HEK293 (cell line): ENCODE data around the gene DTHD1.
A peak's percentile ranks its signal among the peaks of the same experiment; 100 is the strongest.

ENCODE experiments used
- CTCF ChIA-PET: fragments of 350-600 bp; formaldehyde crosslinking; extraction: SDS; loops from one replicate; lab custom pipeline; 2021; ENCODE audit warnings: antibody characterized with exemption; lab: Yijun Ruan, JAX
- POLR2A ChIA-PET: fragments of 300-600 bp; formaldehyde crosslinking; extraction: SDS; loops from one replicate; lab custom pipeline; 2020; ENCODE audit warnings: antibody characterized with exemption, inconsistent platforms; lab: Yijun Ruan, JAX
- H3K27ac ChIP-seq: fragments of 200-500 bp; sonication (Bioruptor generic); 2 replicates; pipeline ENCODE4 v1.5.1; 2014; ENCODE audit warnings: low read depth, low read length, control low read depth, inconsistent platforms; ENCODE audit errors: extremely low read depth
- H3K36me3 ChIP-seq, 2 experiments: fragments of 200-500 bp in 1 of 2; sonication (Bioruptor generic) in 1 of 2; 1 replicate in 1 of 2; 2 replicates in 1 of 2; pipeline ENCODE4 v1.5.1; 2014 to 2017; ENCODE audit warnings: inconsistent platforms in 2 of 2, low read length in 2 of 2; ENCODE audit not compliant: control insufficient read depth in 2 of 2, insufficient read depth in 1 of 2
- H3K4me1 ChIP-seq: fragments of 200-500 bp; sonication (Bioruptor generic); 2 replicates; pipeline ENCODE4 v1.5.1; 2014; ENCODE audit warnings: mild to moderate bottlenecking, low read length, inconsistent platforms; ENCODE audit not compliant: control insufficient read depth, insufficient read depth
- H3K4me3 ChIP-seq: 2 replicates; pipeline ENCODE4 v1.5.1; 2011; ENCODE audit warnings: low read depth, mild to moderate bottlenecking, control low read depth, low read length, moderate library complexity
- H3K9me3 ChIP-seq: fragments of 200-500 bp; sonication (Bioruptor generic); 2 replicates; pipeline ENCODE4 v1.5.1; 2014; ENCODE audit warnings: low read depth, low read length, inconsistent platforms; ENCODE audit not compliant: control insufficient read depth, insufficient read depth
- HOXD13 ChIP-seq: sonication (generic); formaldehyde crosslinking; IDR thresholded peaks from 2 replicates; pipeline ENCODE4 v1.8.0; 2022; ENCODE audit warnings: missing genetic modification reagents, borderline replicate concordance
- KLF1 ChIP-seq: fragments of 450-650 bp; formaldehyde crosslinking; IDR thresholded peaks from 2 replicates; pipeline ENCODE4 v1.5.1; 2016; ENCODE audit warnings: missing biosample characterization, missing genetic modification characterization
- KLF9 ChIP-seq: fragments of 450-650 bp; formaldehyde crosslinking; IDR thresholded peaks from 2 replicates; pipeline ENCODE4 v1.5.1; 2016; ENCODE audit warnings: missing biosample characterization, missing genetic modification characterization, low read depth
- OSR2 ChIP-seq: fragments of 450-650 bp; formaldehyde crosslinking; IDR thresholded peaks from 2 replicates; pipeline ENCODE4 v1.5.1; 2016; ENCODE audit warnings: missing biosample characterization, missing genetic modification characterization
- TCF7L2 ChIP-seq: IDR thresholded peaks from 2 replicates; pipeline ENCODE4 v1.6.1; 2011; ENCODE audit warnings: low read depth, mild to moderate bottlenecking, inconsistent platforms, low read length, moderate library complexity, borderline replicate concordance
- YY2 ChIP-seq: fragments of 450-650 bp; formaldehyde crosslinking; IDR thresholded peaks from 2 replicates; pipeline ENCODE4 v1.5.1; 2016; ENCODE audit warnings: missing biosample characterization, missing genetic modification characterization
- ZBTB7A ChIP-seq: fragments of 450-650 bp; formaldehyde crosslinking; IDR thresholded peaks from 2 replicates; pipeline ENCODE4 v1.5.1; 2016; ENCODE audit warnings: low read depth, missing biosample characterization, missing genetic modification characterization
- ZFP69B ChIP-seq: fragments of 450-650 bp; formaldehyde crosslinking; IDR thresholded peaks from 2 replicates; pipeline ENCODE4 v1.5.1; 2016; ENCODE audit warnings: missing biosample characterization, missing genetic modification characterization
- ZNF140 ChIP-seq: fragments of 450-650 bp; formaldehyde crosslinking; IDR thresholded peaks from 2 replicates; pipeline ENCODE4 v1.5.1; 2016; ENCODE audit warnings: missing biosample characterization, missing genetic modification characterization
- ZNF221 ChIP-seq: fragments of 450-650 bp; formaldehyde crosslinking; IDR thresholded peaks from 2 replicates; pipeline ENCODE4 v1.5.1; 2017; ENCODE audit warnings: missing biosample characterization, missing genetic modification characterization, borderline replicate concordance
- ZNF239 ChIP-seq: fragments of 450-650 bp; formaldehyde crosslinking; IDR thresholded peaks from 2 replicates; pipeline ENCODE4 v1.5.1; 2016; ENCODE audit warnings: missing biosample characterization, missing genetic modification characterization
- ZNF37A ChIP-seq: fragments of 450-650 bp; IDR thresholded peaks from 2 replicates; pipeline ENCODE4 v1.5.1; 2018; ENCODE audit warnings: missing biosample characterization, missing genetic modification characterization
- ZNF391 ChIP-seq: fragments of 450-650 bp; formaldehyde crosslinking; IDR thresholded peaks from 2 replicates; pipeline ENCODE4 v1.5.1; 2016; ENCODE audit warnings: low read depth, missing biosample characterization, missing genetic modification characterization, borderline replicate concordance
- ZNF416 ChIP-seq: fragments of 450-650 bp; formaldehyde crosslinking; IDR thresholded peaks from 2 replicates; pipeline ENCODE4 v1.5.1; 2016; ENCODE audit warnings: missing biosample characterization, missing genetic modification characterization
- ZNF544 ChIP-seq: fragments of 450-650 bp; formaldehyde crosslinking; IDR thresholded peaks from 2 replicates; pipeline ENCODE4 v1.5.0; 2017; ENCODE audit warnings: missing biosample characterization, missing genetic modification characterization
- ZNF610 ChIP-seq: fragments of 450-650 bp; formaldehyde crosslinking; IDR thresholded peaks from 2 replicates; pipeline ENCODE4 v1.5.1; 2016; ENCODE audit warnings: missing biosample characterization, missing genetic modification characterization, borderline replicate concordance
- ZNF624 ChIP-seq: fragments of 450-650 bp; formaldehyde crosslinking; IDR thresholded peaks from 2 replicates; pipeline ENCODE4 v1.5.1; 2017; ENCODE audit warnings: missing biosample characterization, missing genetic modification characterization
- ZNF660 ChIP-seq: fragments of 450-650 bp; IDR thresholded peaks from 2 replicates; pipeline ENCODE4 v1.5.1; 2018; ENCODE audit warnings: missing biosample characterization, mild to moderate bottlenecking, missing genetic modification characterization
- ZNF777 ChIP-seq: fragments of 450-650 bp; formaldehyde crosslinking; IDR thresholded peaks from 2 replicates; pipeline ENCODE4 v1.5.1; 2017; ENCODE audit warnings: missing biosample characterization, missing genetic modification characterization, borderline replicate concordance
- ZNF843 ChIP-seq: fragments of 450-650 bp; formaldehyde crosslinking; IDR thresholded peaks from 2 replicates; pipeline ENCODE4 v1.5.1; 2016; ENCODE audit warnings: missing biosample characterization, missing genetic modification characterization
- ZSCAN23 ChIP-seq: fragments of 450-650 bp; formaldehyde crosslinking; IDR thresholded peaks from 2 replicates; pipeline ENCODE4 v1.5.1; 2016; ENCODE audit warnings: missing biosample characterization, missing genetic modification characterization
- TF ChIP-seq, protein P1 (sequence below): fragments of 450-650 bp; formaldehyde crosslinking; IDR thresholded peaks from 2 replicates; pipeline ENCODE4 v1.5.1; 2017; ENCODE audit warnings: missing biosample characterization, missing genetic modification characterization
- TF ChIP-seq, protein P2 (sequence below): fragments of 450-650 bp; formaldehyde crosslinking; IDR thresholded peaks from 2 replicates; pipeline ENCODE4 v1.5.1; 2017; ENCODE audit warnings: missing biosample characterization, missing genetic modification characterization
- TF ChIP-seq, protein P3 (sequence below): fragments of 450-650 bp; formaldehyde crosslinking; IDR thresholded peaks from 2 replicates; pipeline ENCODE4 v1.5.1; 2016; ENCODE audit warnings: missing biosample characterization, missing genetic modification characterization

Gene DTHD1

DNA sequence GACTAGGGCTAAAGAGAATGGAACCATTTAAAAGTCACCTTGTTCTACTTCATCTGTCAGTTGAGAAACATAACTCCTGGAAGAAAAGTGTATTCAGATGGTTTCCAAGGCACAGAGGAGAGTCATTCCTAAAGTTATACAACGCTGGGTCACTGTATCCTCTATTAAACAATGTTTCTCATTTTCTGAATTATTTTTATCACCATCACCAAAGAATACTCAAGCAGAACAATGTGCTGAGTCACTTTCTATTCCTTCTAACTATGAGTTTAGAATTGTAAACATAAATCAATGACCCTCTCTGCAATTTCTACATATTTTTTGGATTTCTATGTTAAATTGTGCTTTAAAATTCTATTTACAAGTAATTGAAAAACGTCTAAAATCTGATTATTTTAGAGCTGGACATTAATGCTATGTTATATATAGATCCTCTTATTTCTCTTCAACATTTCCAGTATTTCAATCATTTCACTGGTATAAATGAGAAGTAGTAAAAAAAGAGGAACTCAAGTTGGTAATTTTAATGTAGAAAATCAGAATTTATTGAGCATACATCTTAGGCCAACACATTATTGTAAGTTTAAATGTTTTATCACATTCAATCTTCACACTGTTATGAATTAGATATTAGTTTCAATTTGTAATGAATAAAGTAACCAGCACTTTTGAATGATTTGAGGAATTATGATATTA lies 7.5 kb downstream of the DTHD1 start:
- H3K9me3 ChIP-seq: no peaks in the 10 kb centered on the region
- TF ChIP-seq ZNF140: no peak
- TF ChIP-seq KLF1 (tag by site-specific recombination): no peak
- TF ChIP-seq YY2 (tag by site-specific recombination): no peak
- TF ChIP-seq KLF9 (tag by site-specific recombination): no peak
- no peak for TF ChIP-seq ZNF610 (tag by site-specific recombination)
- TF ChIP-seq ZNF624 (tag by site-specific recombination): no peak
- TF ChIP-seq ZNF416 (tag by site-specific recombination): no peak
- TF ChIP-seq, protein P1, sequence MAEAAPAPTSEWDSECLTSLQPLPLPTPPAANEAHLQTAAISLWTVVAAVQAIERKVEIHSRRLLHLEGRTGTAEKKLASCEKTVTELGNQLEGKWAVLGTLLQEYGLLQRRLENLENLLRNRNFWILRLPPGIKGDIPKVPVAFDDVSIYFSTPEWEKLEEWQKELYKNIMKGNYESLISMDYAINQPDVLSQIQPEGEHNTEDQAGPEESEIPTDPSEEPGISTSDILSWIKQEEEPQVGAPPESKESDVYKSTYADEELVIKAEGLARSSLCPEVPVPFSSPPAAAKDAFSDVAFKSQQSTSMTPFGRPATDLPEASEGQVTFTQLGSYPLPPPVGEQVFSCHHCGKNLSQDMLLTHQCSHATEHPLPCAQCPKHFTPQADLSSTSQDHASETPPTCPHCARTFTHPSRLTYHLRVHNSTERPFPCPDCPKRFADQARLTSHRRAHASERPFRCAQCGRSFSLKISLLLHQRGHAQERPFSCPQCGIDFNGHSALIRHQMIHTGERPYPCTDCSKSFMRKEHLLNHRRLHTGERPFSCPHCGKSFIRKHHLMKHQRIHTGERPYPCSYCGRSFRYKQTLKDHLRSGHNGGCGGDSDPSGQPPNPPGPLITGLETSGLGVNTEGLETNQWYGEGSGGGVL: no peak
- TF ChIP-seq ZNF544 (tag by site-specific recombination): no peak
- no peak for TF ChIP-seq ZBTB7A (tag by site-specific recombination)
- no peak for TF ChIP-seq ZFP69B (tag by site-specific recombination)
- no peak for TF ChIP-seq ZNF777
- TF ChIP-seq ZNF221 (tag by site-specific recombination): no peak
- TF ChIP-seq ZNF660 (tag by site-specific recombination): no peak
- TF ChIP-seq ZNF843 (tag by site-specific recombination): no peak
- TF ChIP-seq ZNF37A (tag by site-specific recombination): no peak
- TF ChIP-seq ZSCAN23 (tag by site-specific recombination): no peak
- TF ChIP-seq HOXD13 (CRISPR knock-in tag): no peak
- no peak for TF ChIP-seq ZNF391 (tag by site-specific recombination)
- TF ChIP-seq ZNF239 (tag by site-specific recombination): no peak
- H3K4me1 ChIP-seq: no peaks in the 10 kb centered on the region
- no peak overlapping the region for H3K4me3 ChIP-seq
- CTCF ChIA-PET: no interaction called here
- POLR2A ChIA-PET: no interaction called here
- no peak overlapping the region for H3K27ac ChIP-seq
- no peaks in the 10 kb centered on the region for H3K36me3 ChIP-seq

DNA sequence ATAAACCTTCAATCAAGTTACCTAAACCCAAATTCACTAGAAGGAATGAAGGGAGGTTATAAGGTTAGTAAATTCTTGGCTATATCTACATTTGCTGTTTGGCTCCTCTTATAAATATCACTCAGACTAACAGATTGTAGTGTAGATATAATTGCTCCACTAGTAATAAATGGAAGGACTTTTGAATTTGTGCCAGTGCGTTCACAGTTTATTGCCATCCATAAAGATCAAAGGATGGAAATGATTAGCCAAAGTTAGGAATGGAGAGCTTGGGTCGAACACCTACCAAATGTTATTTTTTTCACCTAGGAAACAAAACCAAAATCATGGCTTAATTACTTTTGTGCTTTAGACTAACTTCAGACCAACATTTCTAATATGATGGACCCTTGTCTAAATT lies 9.2 kb downstream of the DTHD1 start:
- H3K9me3 ChIP-seq: no peaks in the 10 kb centered on the region
- no peak overlapping the region for H3K27ac ChIP-seq
- no peaks in the 10 kb centered on the region for H3K36me3 ChIP-seq
- no peaks in the 10 kb centered on the region for H3K4me1 ChIP-seq
- peak; percentile 34; the same call in 1 of the 2 replicates for TF ChIP-seq TCF7L2
- TF ChIP-seq, protein P2, sequence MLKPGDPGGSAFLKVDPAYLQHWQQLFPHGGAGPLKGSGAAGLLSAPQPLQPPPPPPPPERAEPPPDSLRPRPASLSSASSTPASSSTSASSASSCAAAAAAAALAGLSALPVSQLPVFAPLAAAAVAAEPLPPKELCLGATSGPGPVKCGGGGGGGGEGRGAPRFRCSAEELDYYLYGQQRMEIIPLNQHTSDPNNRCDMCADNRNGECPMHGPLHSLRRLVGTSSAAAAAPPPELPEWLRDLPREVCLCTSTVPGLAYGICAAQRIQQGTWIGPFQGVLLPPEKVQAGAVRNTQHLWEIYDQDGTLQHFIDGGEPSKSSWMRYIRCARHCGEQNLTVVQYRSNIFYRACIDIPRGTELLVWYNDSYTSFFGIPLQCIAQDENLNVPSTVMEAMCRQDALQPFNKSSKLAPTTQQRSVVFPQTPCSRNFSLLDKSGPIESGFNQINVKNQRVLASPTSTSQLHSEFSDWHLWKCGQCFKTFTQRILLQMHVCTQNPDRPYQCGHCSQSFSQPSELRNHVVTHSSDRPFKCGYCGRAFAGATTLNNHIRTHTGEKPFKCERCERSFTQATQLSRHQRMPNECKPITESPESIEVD (tag by site-specific recombination): 0 out of 2 replicates have a peak, but pooled peaks have one; percentile 21
- TF ChIP-seq, protein P3, sequence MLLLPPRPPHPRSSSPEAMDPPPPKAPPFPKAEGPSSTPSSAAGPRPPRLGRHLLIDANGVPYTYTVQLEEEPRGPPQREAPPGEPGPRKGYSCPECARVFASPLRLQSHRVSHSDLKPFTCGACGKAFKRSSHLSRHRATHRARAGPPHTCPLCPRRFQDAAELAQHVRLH: no peak
- 0 out of 2 replicates have a peak, but pooled peaks have one; percentile 14 for TF ChIP-seq OSR2
- H3K4me3 ChIP-seq: no peak overlapping the region
- POLR2A ChIA-PET: no interaction called here
- CTCF ChIA-PET: no interaction called here
